ENCODE results near the gene MAPK4.

MAPK4 gene

GRCh38 chr18:50709193-50709592, 149.3 kb downstream of the MAPK4 start:
- no peak overlapping the region for H3K4me3 ChIP-seq (ENCODE audit: low read length)
- no peak for TF ChIP-seq ZNF274 (IDR thresholded peaks at IDR 0.05; ENCODE audit: low read depth, low read length)

- no peak overlapping the region for H3K4me3 ChIP-seq (ENCODE audit: low read length)
- no peak for TF ChIP-seq ZNF274 (IDR thresholded peaks at IDR 0.05; ENCODE audit: low read depth, low read length)
Measured at GRCh38 chr18:50711386-50711785, 151.5 kb downstream of the MAPK4 start.

- TF ChIP-seq ZNF274 (IDR thresholded peaks at IDR 0.05; ENCODE audit: low read depth, low read length): no peak
- H3K4me3 ChIP-seq (ENCODE audit: low read length): no peak overlapping the region
Measured at GRCh38 chr18:50715919-50716318, 156.0 kb downstream of the MAPK4 start.

- no peak overlapping the region for H3K4me3 ChIP-seq (ENCODE audit: low read length)
- TF ChIP-seq ZNF274 (IDR thresholded peaks at IDR 0.05; ENCODE audit: low read depth, low read length): no peak
Measured at GRCh38 chr18:50716902-50717301, 157.0 kb downstream of the MAPK4 start.

- H3K4me3 ChIP-seq (ENCODE audit: low read length): no peak overlapping the region
- TF ChIP-seq ZNF274 (IDR thresholded peaks at IDR 0.05; ENCODE audit: low read depth, low read length): no peak
Measured at GRCh38 chr18:50717563-50717962, 157.7 kb downstream of the MAPK4 start.

- no peak overlapping the region for H3K4me3 ChIP-seq (ENCODE audit: low read length)
- TF ChIP-seq ZNF274 (IDR thresholded peaks at IDR 0.05; ENCODE audit: low read depth, low read length): no peak
Measured at GRCh38 chr18:50719471-50720324, 159.8 kb downstream of the MAPK4 start.

GRCh38 chr18:50720325-50720674, 160.4 kb downstream of the MAPK4 start:
- no peak overlapping the region for H3K4me3 ChIP-seq (ENCODE audit: low read length)
- TF ChIP-seq ZNF274 (IDR thresholded peaks at IDR 0.05; ENCODE audit: low read depth, low read length): no peak

- TF ChIP-seq ZNF274 (IDR thresholded peaks at IDR 0.05; ENCODE audit: low read depth, low read length): no peak
- H3K4me3 ChIP-seq (ENCODE audit: low read length): no peak overlapping the region
Measured at GRCh38 chr18:50721006-50721405, 161.1 kb downstream of the MAPK4 start.

GRCh38 chr18:50721451-50722120, 161.7 kb downstream of the MAPK4 start:
- no peak overlapping the region for H3K4me3 ChIP-seq (ENCODE audit: low read length)
- TF ChIP-seq ZNF274 (IDR thresholded peaks at IDR 0.05; ENCODE audit: low read depth, low read length): no peak

GRCh38 chr18:50722311-50722710, 162.4 kb downstream of the MAPK4 start:
- H3K4me3 ChIP-seq (ENCODE audit: low read length): no peak overlapping the region
- no peak for TF ChIP-seq ZNF274 (IDR thresholded peaks at IDR 0.05; ENCODE audit: low read depth, low read length)

- no peak for TF ChIP-seq ZNF274 (IDR thresholded peaks at IDR 0.05; ENCODE audit: low read depth, low read length)
- H3K4me3 ChIP-seq (ENCODE audit: low read length): no peak overlapping the region
Measured at GRCh38 chr18:50724751-50725151, 164.9 kb downstream of the MAPK4 start.

- no peak overlapping the region for H3K4me3 ChIP-seq (ENCODE audit: low read length)
- no peak for TF ChIP-seq ZNF274 (IDR thresholded peaks at IDR 0.05; ENCODE audit: low read depth, low read length)
Measured at GRCh38 chr18:50726960-50727589, 167.2 kb downstream of the MAPK4 start.

GRCh38 chr18:50727721-50728471, 168.0 kb downstream of the MAPK4 start:
- no peak for TF ChIP-seq ZNF274 (IDR thresholded peaks at IDR 0.05; ENCODE audit: low read depth, low read length)
- no peak overlapping the region for H3K4me3 ChIP-seq (ENCODE audit: low read length)

- H3K4me3 ChIP-seq (ENCODE audit: low read length): no peak overlapping the region
- no peak for TF ChIP-seq ZNF274 (IDR thresholded peaks at IDR 0.05; ENCODE audit: low read depth, low read length)
Measured at GRCh38 chr18:50729376-50729775, 169.5 kb downstream of the MAPK4 start.

All from GM08714 (cell line).